ENCODE data around the gene PLPP7. TPM values are rescaled to one million over a fixed set of nuclear protein-coding genes. Genes with fewer than 3 reads are reported as not detected.

Gene PLPP7
- total and polyA plus RNA-seq, 3 experiments from 2014 or later, result not detected

DNA sequence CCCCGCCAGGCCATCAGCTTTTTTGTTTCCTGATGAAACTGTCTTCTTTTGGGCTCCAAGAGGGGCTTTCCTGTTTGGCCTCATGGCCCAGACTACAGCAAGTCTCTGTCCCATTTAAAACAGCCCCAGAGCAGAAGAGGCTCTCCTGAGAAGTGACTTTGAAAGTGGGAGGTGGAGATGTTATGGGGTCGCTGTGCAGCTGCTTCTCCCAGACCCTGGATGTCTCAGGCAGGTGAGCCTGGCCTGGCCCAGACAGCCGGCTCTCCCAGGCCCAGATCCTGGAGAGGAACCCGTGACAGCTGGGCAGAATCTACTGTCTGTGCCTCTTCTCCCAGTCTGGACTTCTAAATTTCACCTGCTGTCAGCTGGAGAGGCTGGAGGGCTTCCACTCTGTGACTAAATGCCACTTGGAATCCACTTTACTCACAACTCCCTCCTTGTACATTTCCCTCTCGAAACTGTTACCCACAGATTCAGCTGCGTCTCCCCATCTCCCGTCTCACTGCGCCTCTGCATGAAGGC is 33.8 kb upstream of the PLPP7 start:
- no peak for DNase-seq
- peaks cover 0 to 2% of the 10 kb centered on the region in 2 donors for H3K27me3 Mint-ChIP-seq
- H3K4me3 Mint-ChIP-seq, result peak overlapping the region; percentile 68 to 94 (median 88)
- H3K9me3 Mint-ChIP-seq, result peaks cover 0 to 2% (median 0%) of the 10 kb centered on the region in 5 donors
- H3K36me3 Mint-ChIP-seq, result peaks cover 0 to 28% (median 0%) of the 10 kb centered on the region in 3 donors
- H3K27me3 ChIP-seq (ENCODE audit: insufficient read depth, low read length, poor library complexity, severe bottlenecking), result no peaks in the 10 kb centered on the region
- H3K27ac Mint-ChIP-seq, result peak overlapping the region; percentile 84 to 100 (median 98)
- H3K4me1 ChIP-seq (ENCODE audit: insufficient read depth, low read length), result peaks cover 78% of the 10 kb centered on the region
- H3K4me1 Mint-ChIP-seq, result peaks cover 54 to 80% (median 61%) of the 10 kb centered on the region in 3 donors
- H3K9me3 ChIP-seq (ENCODE audit: low read length), result no peaks in the 10 kb centered on the region
- H3K36me3 ChIP-seq (ENCODE audit: insufficient read depth, low read length), result peaks cover 22% of the 10 kb centered on the region
- ChIA-PET POLR2A (interaction anchor here (0.7 to 11.7 kb wide), 9 partner anchors 13 to 478 kb away, joined by 4 to 300 read pairs (median 8); partner anchors contain the start of genes FAM78A and NUP214), CTCF (interaction anchor here (0.8 to 15.5 kb wide), 10 partner anchors 13 to 247 kb away, joined by 3 to 248 read pairs (median 6); partner anchors contain the start of genes FAM78A and POMT1)
- peak overlapping the region; percentile 50 for H3K4me3 ChIP-seq (ENCODE audit: low read length)
- peak overlapping the region; percentile 74 for H3K27ac ChIP-seq (ENCODE audit: low read depth, low read length)

DNA sequence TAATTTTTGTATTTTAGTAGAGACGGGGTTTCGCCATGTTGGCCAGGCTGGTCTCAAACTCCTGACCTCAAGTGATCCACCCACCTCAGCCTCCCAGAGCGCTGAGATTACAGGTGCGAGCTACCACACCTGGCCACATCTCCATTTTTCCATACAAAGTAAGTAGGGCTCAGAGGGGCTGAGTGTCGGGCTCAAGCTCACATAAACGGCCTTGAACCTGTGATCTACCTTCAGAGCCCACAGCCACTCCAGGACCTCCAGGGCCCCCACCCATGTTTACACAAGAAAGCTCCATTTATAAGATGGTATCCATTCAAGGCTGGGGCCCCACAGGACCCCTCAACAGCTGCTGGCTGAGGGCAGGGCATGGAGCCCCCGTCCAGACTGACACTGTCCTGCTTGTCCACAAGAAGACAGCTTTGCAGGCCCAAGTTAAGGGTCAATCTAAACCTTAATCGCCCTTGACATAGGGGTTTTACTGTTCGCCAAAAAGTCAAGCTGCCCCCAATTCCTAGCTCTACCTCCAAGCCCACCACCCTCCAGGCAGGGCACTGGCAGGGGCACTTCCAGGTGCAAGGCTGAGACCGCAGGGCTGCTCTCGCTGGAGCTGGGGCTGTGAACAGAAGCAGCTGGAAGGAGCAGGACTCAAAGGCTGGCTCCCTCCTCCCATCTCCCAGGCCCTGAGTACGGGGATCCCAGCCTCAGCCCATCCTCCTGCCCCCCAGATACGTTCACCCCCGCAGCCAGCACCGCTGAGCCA is 32.1 kb upstream of the PLPP7 start:
- Histone ChIP-seq H3K27ac (ENCODE audit: low read depth, low read length) (peak overlapping the region; percentile 74), H3K36me3 (ENCODE audit: insufficient read depth, low read length) (peaks cover 35% of the 10 kb centered on the region), H3K4me3 (ENCODE audit: low read length) (no peak overlapping the region), H3K4me1 (ENCODE audit: insufficient read depth, low read length) (peaks cover 79% of the 10 kb centered on the region), H3K9me3 (ENCODE audit: low read length) (no peaks in the 10 kb centered on the region), H3K27me3 (ENCODE audit: insufficient read depth, low read length, poor library complexity, severe bottlenecking) (no peaks in the 10 kb centered on the region)
- Mint-ChIP-seq H3K27ac (peak overlapping the region; percentile 61 to 100 (median 98)), H3K4me1 (peaks cover 48 to 74% (median 63%) of the 10 kb centered on the region in 3 donors), H3K27me3 (peaks cover 0 to 2% of the 10 kb centered on the region in 2 donors), H3K4me3 (peak overlapping the region; percentile 14 to 94 (median 61)), H3K9me3 (peaks cover 0 to 2% (median 0%) of the 10 kb centered on the region in 5 donors), H3K36me3 (peaks cover 0 to 45% (median under 1%) of the 10 kb centered on the region in 3 donors)
- ChIA-PET POLR2A (interaction anchor here (1.1 to 11.7 kb wide), 5 partner anchors 13 to 40 kb away, joined by 3 to 300 read pairs (median 18); partner anchors contain the start of gene FAM78A), CTCF (interaction anchor here (0.8 to 15.5 kb wide), 6 partner anchors 12 to 116 kb away, joined by 3 to 248 read pairs (median 6); partner anchors contain the start of gene FAM78A)
- no peak for DNase-seq

- Histone ChIP-seq H3K4me3 (ENCODE audit: low read length) (no peak overlapping the region), H3K36me3 (ENCODE audit: insufficient read depth, low read length) (peaks cover 40% of the 10 kb centered on the region), H3K4me1 (ENCODE audit: insufficient read depth, low read length) (peaks cover 81% of the 10 kb centered on the region), H3K27me3 (ENCODE audit: insufficient read depth, low read length, poor library complexity, severe bottlenecking) (no peaks in the 10 kb centered on the region), H3K27ac (ENCODE audit: low read depth, low read length) (no peak overlapping the region), H3K9me3 (ENCODE audit: low read length) (no peaks in the 10 kb centered on the region)
- CTCF ChIA-PET, result interaction anchor here (15.5 kb wide), 1 partner anchor 11 kb away, joined by 248 read pairs; the partner anchor contains the start of gene FAM78A
- POLR2A ChIA-PET, result interaction anchor here (11.7 kb wide), 1 partner anchor 12 kb away, joined by 300 read pairs; the partner anchor contains the start of gene FAM78A
- Mint-ChIP-seq H3K27ac (peak overlapping the region; percentile 67 to 100 (median 98)), H3K36me3 (peaks cover 0 to 52% (median 4%) of the 10 kb centered on the region in 3 donors), H3K4me1 (peaks cover 49 to 74% (median 62%) of the 10 kb centered on the region in 3 donors), H3K27me3 (no peaks in the 10 kb centered on the region), H3K9me3 (no peaks in the 10 kb centered on the region), H3K4me3 (peak overlapping the region in 2 of 7 donors; percentile 20 to 33)
- DNase-seq, result no peak
Observed at GRCh38 chr9:131258186-131258585, 31.3 kb upstream of the PLPP7 start.

- H3K36me3 ChIP-seq (ENCODE audit: insufficient read depth, low read length), result peaks cover 43% of the 10 kb centered on the region
- H3K4me3 ChIP-seq (ENCODE audit: low read length), result no peak overlapping the region
- Mint-ChIP-seq H3K36me3 (peaks cover 0 to 58% (median 4%) of the 10 kb centered on the region in 3 donors), H3K4me1 (peaks cover 50 to 74% (median 63%) of the 10 kb centered on the region in 3 donors), H3K27ac (peak overlapping the region in 4 of 8 donors; percentile 15 to 87 (median 52)), H3K4me3 (no peak overlapping the region), H3K9me3 (no peaks in the 10 kb centered on the region), H3K27me3 (no peaks in the 10 kb centered on the region)
- H3K27me3 ChIP-seq (ENCODE audit: insufficient read depth, low read length, poor library complexity, severe bottlenecking), result no peaks in the 10 kb centered on the region
- ChIA-PET POLR2A (interaction anchor here (0.6 to 11.7 kb wide), 2 partner anchors 12 to 114 kb away, joined by 3 to 300 read pairs; partner anchors contain the start of gene FAM78A), CTCF (interaction anchor here (0.9 to 15.5 kb wide), 2 partner anchors 10 to 40 kb away, joined by 3 to 248 read pairs; partner anchors contain the start of gene FAM78A)
- no peak overlapping the region for H3K27ac ChIP-seq (ENCODE audit: low read depth, low read length)
- no peaks in the 10 kb centered on the region for H3K9me3 ChIP-seq (ENCODE audit: low read length)
- peaks cover 79% of the 10 kb centered on the region for H3K4me1 ChIP-seq (ENCODE audit: insufficient read depth, low read length)
- no peak for DNase-seq
Observed at GRCh38 chr9:131258698-131259431, 30.7 kb upstream of the PLPP7 start.

DNA sequence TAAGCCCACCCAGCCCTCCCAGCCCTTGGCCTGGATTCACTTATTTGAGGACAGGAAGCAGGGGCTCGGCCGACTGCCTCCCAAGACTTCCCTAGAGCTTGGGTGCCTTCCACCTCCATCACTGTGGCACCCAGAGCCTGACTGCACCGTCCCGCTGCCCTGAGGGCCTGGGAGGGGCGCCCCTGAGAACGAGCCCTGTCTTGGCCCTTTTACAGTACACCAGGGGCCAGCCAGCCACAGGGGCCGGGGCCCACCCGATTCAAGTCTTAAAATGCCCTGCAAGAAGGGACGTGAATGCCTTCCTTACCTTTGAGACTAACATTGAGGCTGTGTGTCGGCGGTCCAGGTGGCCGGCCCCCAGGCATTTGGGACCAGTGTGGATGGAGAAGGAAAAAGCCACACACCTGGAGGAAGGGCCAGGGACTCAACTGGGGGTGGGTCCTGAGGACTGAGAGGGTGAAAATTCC is 30.1 kb upstream of the PLPP7 start:
- H3K4me3 ChIP-seq (ENCODE audit: low read length), result no peak overlapping the region
- Mint-ChIP-seq H3K9me3 (no peaks in the 10 kb centered on the region), H3K27ac (peak overlapping the region in 6 of 8 donors; percentile 12 to 87 (median 70)), H3K4me3 (no peak overlapping the region), H3K27me3 (no peaks in the 10 kb centered on the region), H3K4me1 (peaks cover 50 to 74% (median 63%) of the 10 kb centered on the region in 3 donors), H3K36me3 (peaks cover 0 to 64% (median 4%) of the 10 kb centered on the region in 3 donors)
- peaks cover 48% of the 10 kb centered on the region for H3K36me3 ChIP-seq (ENCODE audit: insufficient read depth, low read length)
- H3K27me3 ChIP-seq (ENCODE audit: insufficient read depth, low read length, poor library complexity, severe bottlenecking), result no peaks in the 10 kb centered on the region
- no peak for DNase-seq
- no peaks in the 10 kb centered on the region for H3K9me3 ChIP-seq (ENCODE audit: low read length)
- ChIA-PET CTCF (interaction anchor here (0.9 to 15.5 kb wide), 2 partner anchors 10 to 39 kb away, joined by 3 to 248 read pairs; partner anchors contain the start of gene FAM78A), POLR2A (interaction anchor here (0.5 to 11.7 kb wide), 2 partner anchors 11 to 1095 kb away, joined by 4 to 300 read pairs; partner anchors contain the start of genes FAM78A and SETX)
- no peak overlapping the region for H3K27ac ChIP-seq (ENCODE audit: low read depth, low read length)
- H3K4me1 ChIP-seq (ENCODE audit: insufficient read depth, low read length), result peaks cover 79% of the 10 kb centered on the region

DNA sequence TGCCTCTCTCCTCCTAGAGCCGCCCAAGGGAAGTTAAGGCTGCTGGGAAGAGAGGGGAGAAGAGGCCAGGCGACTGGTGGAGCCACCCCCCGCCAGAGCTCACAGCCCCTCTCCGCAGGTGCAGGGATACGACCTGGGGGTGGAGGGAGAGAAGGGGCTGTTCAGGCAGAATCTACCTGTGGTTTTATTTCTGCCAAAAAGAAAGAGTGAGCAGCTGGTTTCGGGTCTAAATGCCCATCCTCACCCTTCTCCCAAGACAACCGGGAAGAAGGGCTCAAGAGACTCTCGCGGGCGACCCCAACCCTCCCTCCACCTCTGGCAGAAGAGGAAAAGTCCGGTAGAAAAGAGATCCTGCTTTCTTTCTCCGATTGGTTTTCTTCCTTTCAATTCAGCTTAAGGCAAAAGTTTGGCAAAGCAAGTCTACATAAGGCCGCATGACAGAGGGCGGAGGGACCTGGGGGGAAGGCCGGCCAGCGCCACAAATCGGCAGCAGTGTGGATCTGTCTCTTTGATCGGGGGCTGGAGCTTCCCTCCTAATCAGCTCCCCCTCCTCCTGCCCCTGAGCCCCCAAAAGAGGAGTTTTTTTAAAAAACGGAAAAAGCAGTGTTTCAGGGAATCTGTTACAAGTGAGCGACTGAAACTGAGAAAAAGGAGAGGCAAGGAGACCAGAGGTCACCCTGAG is 29.5 kb upstream of the PLPP7 start:
- CTCF ChIA-PET, result interaction anchor here (15.5 kb wide), 1 partner anchor 9 kb away, joined by 248 read pairs; the partner anchor contains the start of gene FAM78A
- H3K27me3 ChIP-seq (ENCODE audit: insufficient read depth, low read length, poor library complexity, severe bottlenecking), result no peaks in the 10 kb centered on the region
- Mint-ChIP-seq H3K4me1 (peaks cover 50 to 74% (median 63%) of the 10 kb centered on the region in 3 donors), H3K9me3 (no peaks in the 10 kb centered on the region), H3K36me3 (peaks cover 0 to 69% (median 6%) of the 10 kb centered on the region in 3 donors), H3K27ac (peak overlapping the region in 7 of 8 donors; percentile 12 to 84 (median 70)), H3K27me3 (no peaks in the 10 kb centered on the region), H3K4me3 (peak overlapping the region in 1 of 7 donors; percentile 12)
- POLR2A ChIA-PET, result interaction anchor here (0.5 to 11.7 kb wide), 2 partner anchors 11 to 1094 kb away, joined by 4 to 300 read pairs; partner anchors contain the start of genes FAM78A and SETX
- H3K4me3 ChIP-seq (ENCODE audit: low read length), result no peak overlapping the region
- no peak overlapping the region for H3K27ac ChIP-seq (ENCODE audit: low read depth, low read length)
- peaks cover 79% of the 10 kb centered on the region for H3K4me1 ChIP-seq (ENCODE audit: insufficient read depth, low read length)
- H3K36me3 ChIP-seq (ENCODE audit: insufficient read depth, low read length), result peaks cover 48% of the 10 kb centered on the region
- H3K9me3 ChIP-seq (ENCODE audit: low read length), result no peaks in the 10 kb centered on the region
- no peak for DNase-seq
